K562 (cell line): ENCODE measurements around the gene POGLUT2. TPM values are rescaled to one million over a fixed set of nuclear protein-coding genes. Genes with fewer than 3 reads are reported as not detected.
A peak's percentile ranks its signal among the peaks of the same experiment; 100 is the strongest.

ENCODE experiments used
- BMI1 ChIP-seq: fragments of 150-350 bp; IDR thresholded peaks from 2 replicates; pipeline ENCODE4 v1.6.1; 2014; ENCODE audit warnings: low read length
- BRD4 ChIP-seq: fragments of 200-600 bp; sonication (generic); IDR thresholded peaks from 2 replicates; pipeline ENCODE4 v1.6.1; 2017; ENCODE audit warnings: inconsistent platforms
- CBX2 ChIP-seq: fragments of 200-600 bp; sonication (generic); IDR thresholded peaks from one replicate; pipeline ENCODE4 v1.6.1; 2012; ENCODE audit warnings: mild to moderate bottlenecking, low read length, inconsistent platforms; ENCODE audit not compliant: insufficient read depth, poor library complexity, severe bottlenecking
- CBX5 ChIP-seq: IDR thresholded peaks from 2 replicates; pipeline ENCODE4 v1.6.1; 2014; ENCODE audit warnings: low read depth, borderline replicate concordance
- CCNT2 ChIP-seq: IDR thresholded peaks from 2 replicates; pipeline ENCODE4 v1.6.1; 2011; ENCODE audit warnings: borderline replicate concordance, low read depth, mild to moderate bottlenecking, moderate library complexity, mixed read lengths, low read length; ENCODE audit not compliant: insufficient read length; ENCODE audit errors: extremely low read depth
- DDX20 ChIP-seq: fragments of 450-650 bp; IDR thresholded peaks from 2 replicates; pipeline ENCODE4 v1.6.1; 2016; ENCODE audit warnings: missing genetic modification characterization, low read depth, mild to moderate bottlenecking, missing compliant biosample characterization, moderate library complexity
- EP300 ChIP-seq: IDR thresholded peaks from 2 replicates; pipeline ENCODE4 v1.6.1; 2012; ENCODE audit warnings: low read length, improper control_type of control experiment
- FOXA3 ChIP-seq, 2 experiments: fragments of 450-650 bp in 1 of 2; sonication (generic) in 1 of 2; formaldehyde crosslinking; IDR thresholded peaks in 1 of 2; conservative IDR thresholded peaks in 1 of 2; 2 replicates each; pipeline versions ENCODE4 v1.4.0 to v1.8.0; 2020 to 2022; ENCODE audit warnings: mild to moderate bottlenecking in 2 of 2, missing genetic modification reagents in 1 of 2
- HEY1 ChIP-seq: fragments of 250-450 bp; sonication (Bioruptor Pico); IDR thresholded peaks from 2 replicates; pipeline ENCODE4 v1.5.0; 2020; ENCODE audit warnings: mild to moderate bottlenecking, moderate library complexity, borderline replicate concordance
- HNRNPK ChIP-seq: fragments of 200-400 bp; formaldehyde crosslinking; IDR thresholded peaks from one replicate; pipeline ENCODE4 v1.6.1; 2018; ENCODE audit warnings: mild to moderate bottlenecking, low read depth, low read length; ENCODE audit not compliant: poor library complexity, severe bottlenecking
- NCOA2 ChIP-seq, 2 experiments: fragments of 450-650 bp; IDR thresholded peaks; 2 replicates each; pipeline ENCODE4 v1.6.1; 2018; ENCODE audit warnings: mild to moderate bottlenecking in 2 of 2, moderate library complexity in 1 of 2; ENCODE audit not compliant: partially characterized antibody in 2 of 2
- NONO ChIP-seq, 2 experiments: fragments of 200-400 bp in 1 of 2; fragments of 450-650 bp in 1 of 2; formaldehyde crosslinking in 1 of 2; IDR thresholded peaks; 2 replicates each; pipeline ENCODE4 v1.6.1; 2017; ENCODE audit warnings: low read depth in 2 of 2, mild to moderate bottlenecking in 2 of 2, moderate library complexity in 2 of 2, low read length in 1 of 2
- PATZ1 ChIP-seq: fragments of 250-450 bp; sonication (Bioruptor Pico); IDR thresholded peaks from 2 replicates; pipeline ENCODE4 v1.5.0; 2020; ENCODE audit warnings: mild to moderate bottlenecking, borderline replicate concordance
- PKNOX1 ChIP-seq: fragments of 450-650 bp; IDR thresholded peaks from 2 replicates; pipeline ENCODE4 v1.6.1; 2016
- POLR2AphosphoS2 ChIP-seq: IDR thresholded peaks from 2 replicates; pipeline ENCODE4 v1.6.1; 2012; ENCODE audit warnings: low read length, improper control_type of control experiment
- SMAD3 ChIP-seq: fragments of 450-650 bp; formaldehyde crosslinking; conservative IDR thresholded peaks from 2 replicates; pipeline ENCODE4 v1.4.0; 2020; ENCODE audit warnings: mild to moderate bottlenecking
- TEAD2 ChIP-seq: fragments of 450-650 bp; IDR thresholded peaks from 2 replicates; pipeline ENCODE4 v1.6.1; 2016; ENCODE audit warnings: missing genetic modification characterization, control low read depth, missing compliant biosample characterization
- YY1 ChIP-seq, 3 experiments: IDR thresholded peaks; 2 replicates each; pipeline ENCODE4 v1.6.1; 2011; ENCODE audit warnings: low read length in 2 of 3, mild to moderate bottlenecking in 2 of 3, moderate library complexity in 2 of 3, borderline replicate concordance in 1 of 3, control low read depth in 1 of 3, low read depth in 1 of 3; ENCODE audit not compliant: insufficient read depth in 3 of 3, insufficient replicate concordance in 2 of 3, control insufficient read depth in 1 of 3, insufficient read length in 1 of 3; ENCODE audit errors: extremely low read depth in 1 of 3
- ZNF197 ChIP-seq: fragments of 200-800 bp; sonication (Bioruptor generic); IDR thresholded peaks from 2 replicates; pipeline ENCODE4 v1.6.1; 2016; ENCODE audit warnings: low read depth, missing genetic modification characterization, missing compliant biosample characterization
- polyA plus RNA-seq, 8 experiments: library from polyadenylated mRNA; depleted of rRNA in 4 of 8; stranded (reverse) in 5 of 8; unstranded in 3 of 8; fragments of >200 nt; fragmentation: Nextera tagmentation in 2 of 8; fragmentation: Illumina TruSeq in 1 of 8; extraction: Ambion mirVana in 2 of 8; extraction: Trizol in 1 of 8; gene quantifications; 2 replicates each; pipeline versions ENCODE4 v1.2.1 to v1.2.3, GENCODE V29; 2011 to 2014; ENCODE audit warnings: inconsistent platforms in 1 of 8, missing spikeins in 1 of 8
- total RNA-seq, 7 experiments: library from RNA; depleted of rRNA in 6 of 7; stranded (reverse); fragments of >200 nt in 6 of 7; fragmentation: Illumina TruSeq in 2 of 7; extraction: Trizol in 2 of 7; gene quantifications; 2 replicates each; pipeline versions ENCODE4 v1.2.1 to v1.2.3, GENCODE V29; 2011 to 2021; ENCODE audit warnings: low replicate concordance in 1 of 7
- TF ChIP-seq, protein P1 (sequence below): fragments of 450-650 bp; formaldehyde crosslinking; IDR thresholded peaks from 2 replicates; pipeline ENCODE4 v1.4.0; 2020; ENCODE audit warnings: mild to moderate bottlenecking, mixed read lengths
- TF ChIP-seq, protein P2 (sequence below): fragments of 250-450 bp; sonication (Bioruptor Pico); IDR thresholded peaks from 2 replicates; pipeline ENCODE4 v1.8.0; 2022; ENCODE audit warnings: moderate library complexity, mild to moderate bottlenecking, inconsistent platforms

The POGLUT2 gene
- total and polyA plus RNA-seq, 9 of the 15 experiments (the other 6 are each of a cell fraction or from before 2014, with no cell fraction given): 3.8 to 11.8 (median 10.8) TPM

- TF ChIP-seq TEAD2: no peak
- TF ChIP-seq DDX20 (tag): no peak
- peak; percentile 64 for TF ChIP-seq CCNT2
- TF ChIP-seq FOXA3 (CRISPR knock-in tag; conservative IDR thresholded peaks at IDR 0.05 in 1 of 2, IDR thresholded peaks at IDR 0.05 in 1 of 2): no peak
- TF ChIP-seq YY1 (IDR thresholded peaks at IDR 0.05; ENCODE audit: borderline replicate concordance in 1 of 3, control insufficient read depth in 1 of 3, extremely low read depth in 1 of 3, insufficient read depth in 3 of 3, insufficient read length in 1 of 3, insufficient replicate concordance in 2 of 3, low read depth in 1 of 3, low read length in 2 of 3): peak in 1 of 3 experiments; percentile 70
- TF ChIP-seq BRD4: no peak
- TF ChIP-seq SMAD3 (CRISPR knock-in tag): no peak
- TF ChIP-seq NCOA2 (IDR thresholded peaks at IDR 0.05; ENCODE audit: partially characterized antibody in 2 of 2): no peak
- no peak for TF ChIP-seq CBX5
- TF ChIP-seq POLR2AphosphoS2: no peak
- no peak; the same call in 1 of the 2 replicates for TF ChIP-seq EP300
- TF ChIP-seq NONO (IDR thresholded peaks at IDR 0.05; ENCODE audit: low read depth in 2 of 2, low read length in 1 of 2): peak in 1 of 2 experiments; percentile 26; a peak in 1 of 4 replicates
- TF ChIP-seq HEY1 (CRISPR knock-in tag): no peak
- TF ChIP-seq ZNF197 (CRISPR knock-in tag): no peak
- TF ChIP-seq, protein P1, sequence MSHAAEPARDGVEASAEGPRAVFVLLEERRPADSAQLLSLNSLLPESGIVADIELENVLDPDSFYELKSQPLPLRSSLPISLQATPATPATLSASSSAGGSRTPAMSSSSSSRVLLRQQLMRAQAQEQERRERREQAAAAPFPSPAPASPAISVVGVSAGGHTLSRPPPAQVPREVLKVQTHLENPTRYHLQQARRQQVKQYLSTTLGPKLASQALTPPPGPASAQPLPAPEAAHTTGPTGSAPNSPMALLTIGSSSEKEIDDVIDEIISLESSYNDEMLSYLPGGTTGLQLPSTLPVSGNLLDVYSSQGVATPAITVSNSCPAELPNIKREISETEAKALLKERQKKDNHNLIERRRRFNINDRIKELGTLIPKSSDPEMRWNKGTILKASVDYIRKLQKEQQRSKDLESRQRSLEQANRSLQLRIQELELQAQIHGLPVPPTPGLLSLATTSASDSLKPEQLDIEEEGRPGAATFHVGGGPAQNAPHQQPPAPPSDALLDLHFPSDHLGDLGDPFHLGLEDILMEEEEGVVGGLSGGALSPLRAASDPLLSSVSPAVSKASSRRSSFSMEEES: no peak
- TF ChIP-seq PKNOX1: no peak
- TF ChIP-seq, protein P2, sequence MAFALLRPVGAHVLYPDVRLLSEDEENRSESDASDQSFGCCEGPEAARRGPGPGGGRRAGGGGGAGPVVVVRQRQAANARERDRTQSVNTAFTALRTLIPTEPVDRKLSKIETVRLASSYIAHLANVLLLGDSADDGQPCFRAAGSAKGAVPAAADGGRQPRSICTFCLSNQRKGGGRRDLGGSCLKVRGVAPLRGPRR (CRISPR knock-in tag): no peak
- TF ChIP-seq CBX2: no peak
- TF ChIP-seq BMI1: no peak
- TF ChIP-seq HNRNPK: no peak
- TF ChIP-seq PATZ1: no peak
These were observed 1.6 kb upstream of the POGLUT2 start (continued) for GRCh38 chr13:102800145-102801041.
